Cardiac ventricle fibroblast (primary cell): ENCODE measurements around the gene FBXO22. TPM values are rescaled to one million over a fixed set of nuclear protein-coding genes. Genes with fewer than 3 reads are reported as not detected.

Experiments used
- total RNA-seq: library from RNA; depleted of rRNA; stranded (reverse); fragments of >200 nt; gene quantifications from 2 replicates; pipeline ENCODE4 v1.2.3, GENCODE V29; 2015

The FBXO22 gene
- total RNA-seq = 16.1 and 25.3 TPM in 2 replicates

GRCh38 chr15:75903331-75904239 is at the start of gene FBXO22:
TSS of gene FBXO22 (plus strand) at chr15:75903878. CDS start at chr15:75903964, 86 bp downstream.

Other genes starting within 250 kb of the FBXO22 start
- 11.0 and 11.3 TPM in 2 replicates for gene CSPG4, start 191.0 kb upstream of the FBXO22 start, total RNA-seq
- 32.5 and 36.4 TPM in 2 replicates for gene UBE2Q2, start 60.4 kb upstream of the FBXO22 start, total RNA-seq
- 0.68 TPM in 1 of 2 replicates, not detected in the other for gene NRG4, start 108.5 kb downstream of the FBXO22 start, total RNA-seq
- gene TMEM266, start 156.1 kb downstream of the FBXO22 start, total RNA-seq = not detected in 2 replicates